GM19043 (cell line): ENCODE measurements around the gene RBM43.
A peak's percentile ranks its signal among the peaks of the same experiment; 100 is the strongest.
"Not testable (repeated sequence)": the region's sequence is repeated elsewhere in the genome, so short reads cannot be mapped to it uniquely, and the experiment has no call there.

Experiments
- ATAC-seq: cut with Tn5 transposase; IDR thresholded peaks from one replicate; pipeline ENCODE4 v1.9.1; 2021; ENCODE audit warnings: low read depth; ENCODE audit not compliant: unreplicated experiment

Gene RBM43

GRCh38 chr2:151261231-151261976 is at the start of gene RBM43:
TSS of gene RBM43 (minus strand) at chr2:151261863. CDS start at chr2:151261727, 136 bp downstream.
- ATAC-seq, result peak; percentile 90

- not testable (repeated sequence) for ATAC-seq
These were observed 48.6 kb upstream of the RBM43 start for GRCh38 chr2:151310313-151310712.

GRCh38 chr2:151306621-151307020 is 45.0 kb upstream of the RBM43 start:
- no peak for ATAC-seq

- ATAC-seq, result no peak
These were observed 43.5 kb upstream of the RBM43 start for GRCh38 chr2:151305129-151305691.

- no peak for ATAC-seq
These were observed 41.2 kb upstream of the RBM43 start for GRCh38 chr2:151302879-151303278.

GRCh38 chr2:151302404-151302803 is 40.7 kb upstream of the RBM43 start:
- ATAC-seq, result no peak

- no peak for ATAC-seq
These were observed 38.4 kb upstream of the RBM43 start for GRCh38 chr2:151299920-151300539.

GRCh38 chr2:151297882-151298281 is 36.2 kb upstream of the RBM43 start:
- ATAC-seq, result peak; percentile 91

- ATAC-seq, result not testable (repeated sequence)
These were observed 34.3 kb upstream of the RBM43 start for GRCh38 chr2:151295926-151296325.

GRCh38 chr2:151292546-151292945 is 30.9 kb upstream of the RBM43 start:
- ATAC-seq, result no peak

- ATAC-seq, result no peak
These were observed 30.5 kb upstream of the RBM43 start for GRCh38 chr2:151292141-151292540.

GRCh38 chr2:151291224-151291623 is 29.6 kb upstream of the RBM43 start:
- ATAC-seq, result no peak

GRCh38 chr2:151289972-151290866 is 28.6 kb upstream of the RBM43 start:
- no peak for ATAC-seq

GRCh38 chr2:151287513-151288250 is 26.0 kb upstream of the RBM43 start:
- ATAC-seq, result no peak

GRCh38 chr2:151282401-151282800 is 20.7 kb upstream of the RBM43 start:
- no peak for ATAC-seq

GRCh38 chr2:151280271-151280670 is 18.6 kb upstream of the RBM43 start:
- no peak for ATAC-seq

GRCh38 chr2:151278487-151278886 is 16.8 kb upstream of the RBM43 start:
- no peak for ATAC-seq

GRCh38 chr2:151277067-151277466 is 15.4 kb upstream of the RBM43 start:
- no peak for ATAC-seq

GRCh38 chr2:151275291-151275690 is 13.6 kb upstream of the RBM43 start:
- no peak for ATAC-seq

- ATAC-seq, result no peak
These were observed 10.2 kb upstream of the RBM43 start for GRCh38 chr2:151271824-151272223.
